NK-92 treated with Interleukin-12 subunit alpha and Interleukin-12 subunit beta, amount 100 ng/mL, for 24 hours (cell line): ENCODE data around the gene HOXC6.

Experiments used
- DNase-seq: peaks from one replicate; lab custom pipeline; 2025; lab: John Stamatoyannopoulos, UW

The HOXC6 gene

DNA sequence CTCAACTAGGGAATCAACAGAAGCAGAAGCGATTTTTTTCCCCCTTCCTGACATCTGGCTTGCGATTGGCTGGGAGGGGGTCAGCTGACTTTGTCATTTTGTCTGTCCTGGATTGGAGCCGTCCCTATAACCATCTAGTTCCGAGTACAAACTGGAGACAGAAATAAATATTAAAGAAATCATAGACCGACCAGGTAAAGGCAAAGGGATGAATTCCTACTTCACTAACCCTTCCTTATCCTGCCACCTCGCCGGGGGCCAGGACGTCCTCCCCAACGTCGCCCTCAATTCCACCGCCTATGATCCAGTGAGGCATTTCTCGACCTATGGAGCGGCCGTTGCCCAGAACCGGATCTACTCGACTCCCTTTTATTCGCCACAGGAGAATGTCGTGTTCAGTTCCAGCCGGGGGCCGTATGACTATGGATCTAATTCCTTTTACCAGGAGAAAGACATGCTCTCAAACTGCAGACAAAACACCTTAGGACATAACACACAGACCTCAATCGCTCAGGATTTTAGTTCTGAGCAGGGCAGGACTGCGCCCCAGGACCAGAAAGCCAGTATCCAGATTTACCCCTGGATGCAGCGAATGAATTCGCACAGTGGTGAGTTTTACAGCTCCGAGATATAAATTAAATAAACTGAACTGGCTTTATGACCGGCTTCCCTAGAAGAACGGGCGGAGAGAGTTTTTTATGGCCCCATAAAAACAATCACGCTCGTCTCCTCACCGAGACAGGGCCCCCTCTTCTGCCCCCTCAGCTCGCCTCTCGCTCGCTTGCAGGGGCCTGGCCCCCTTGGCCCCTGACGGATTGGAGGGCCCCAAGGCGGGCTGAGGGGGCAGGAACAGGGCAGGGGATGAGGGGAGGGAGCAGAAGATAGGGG, at the start of gene HOXC6:
TSS of gene HOXC6 (plus strand) at position 127 of the 888 bp plus-strand sequence. CDS start at position 209, 82 bp downstream.
- no peak for DNase-seq

DNA sequence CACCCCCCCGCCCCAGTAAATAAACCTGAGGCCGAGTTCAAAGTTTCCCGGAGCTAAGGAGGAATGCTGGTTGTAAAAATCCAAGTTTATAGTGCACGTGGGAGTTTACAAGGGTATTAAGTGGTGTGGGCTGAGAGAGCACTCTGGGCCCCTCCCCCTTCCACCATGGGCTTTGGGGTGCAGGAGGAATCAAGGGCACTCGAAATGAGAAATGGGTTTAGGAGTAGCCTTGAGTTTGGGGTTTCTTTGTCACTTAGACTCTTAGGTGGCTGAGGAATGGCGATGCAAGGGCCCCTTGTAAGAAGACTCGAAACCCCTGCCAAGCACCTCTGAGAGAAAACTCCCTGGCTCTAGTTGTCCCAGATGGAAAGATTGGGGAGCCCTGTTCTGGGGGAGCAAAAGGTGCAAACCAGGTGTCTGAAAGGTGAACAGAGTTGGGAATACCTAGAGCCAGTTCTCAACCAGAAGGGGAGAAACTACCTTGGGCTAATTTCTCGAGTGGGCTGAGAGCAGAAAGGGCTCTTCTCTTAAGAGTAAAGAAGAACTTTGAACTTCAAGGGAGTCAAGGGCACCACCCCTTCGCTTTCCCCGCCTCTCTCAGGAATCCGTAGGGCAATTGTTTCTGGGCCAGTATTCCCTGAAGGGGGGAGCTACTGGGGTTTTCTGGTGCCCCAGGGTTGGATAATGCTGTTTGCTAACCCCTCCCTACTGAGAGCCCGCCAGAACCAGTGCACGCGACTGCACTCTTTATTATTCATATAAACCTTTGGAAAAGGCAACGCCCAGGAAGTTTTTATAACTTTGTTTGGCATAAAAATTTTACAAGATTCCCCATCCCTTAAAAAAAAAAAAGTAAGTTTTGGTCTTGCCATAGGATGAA, 49.5 kb upstream of the HOXC6 start:
- DNase-seq = no peak

DNA sequence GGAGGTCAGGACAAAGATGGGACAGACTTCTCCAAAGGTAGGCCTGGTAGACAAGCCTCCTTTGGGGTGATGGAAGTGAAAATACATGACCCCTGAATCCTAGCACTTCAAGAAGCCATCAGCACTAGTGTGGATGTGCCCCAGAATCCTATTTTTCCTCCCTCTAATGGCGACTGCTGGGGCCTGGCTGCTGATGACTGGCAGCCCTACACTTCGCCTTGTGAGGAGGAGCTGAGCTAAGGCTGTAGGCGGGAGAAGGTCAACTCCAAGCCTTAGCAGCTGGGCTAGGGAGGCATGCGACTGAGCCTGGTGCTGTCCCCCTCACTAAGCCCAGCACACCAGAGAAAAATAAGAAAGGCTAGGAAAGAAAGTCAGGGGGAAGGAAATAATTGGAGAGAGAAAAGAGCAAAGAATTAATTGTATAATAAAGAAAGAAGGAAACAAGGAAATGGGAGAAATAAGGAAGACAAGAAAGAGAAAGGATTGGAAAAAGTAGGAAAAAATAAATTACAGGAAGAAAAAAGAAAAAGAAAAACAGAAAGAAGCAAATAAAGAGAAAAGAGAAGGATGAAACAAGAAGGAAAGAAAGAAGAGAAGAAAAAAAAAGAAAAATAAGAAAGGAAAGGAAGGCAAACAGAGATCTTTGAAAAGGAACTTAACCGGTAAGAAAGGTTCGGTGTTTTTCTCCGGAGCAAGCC, 48.0 kb upstream of the HOXC6 start:
- no peak for DNase-seq

DNA sequence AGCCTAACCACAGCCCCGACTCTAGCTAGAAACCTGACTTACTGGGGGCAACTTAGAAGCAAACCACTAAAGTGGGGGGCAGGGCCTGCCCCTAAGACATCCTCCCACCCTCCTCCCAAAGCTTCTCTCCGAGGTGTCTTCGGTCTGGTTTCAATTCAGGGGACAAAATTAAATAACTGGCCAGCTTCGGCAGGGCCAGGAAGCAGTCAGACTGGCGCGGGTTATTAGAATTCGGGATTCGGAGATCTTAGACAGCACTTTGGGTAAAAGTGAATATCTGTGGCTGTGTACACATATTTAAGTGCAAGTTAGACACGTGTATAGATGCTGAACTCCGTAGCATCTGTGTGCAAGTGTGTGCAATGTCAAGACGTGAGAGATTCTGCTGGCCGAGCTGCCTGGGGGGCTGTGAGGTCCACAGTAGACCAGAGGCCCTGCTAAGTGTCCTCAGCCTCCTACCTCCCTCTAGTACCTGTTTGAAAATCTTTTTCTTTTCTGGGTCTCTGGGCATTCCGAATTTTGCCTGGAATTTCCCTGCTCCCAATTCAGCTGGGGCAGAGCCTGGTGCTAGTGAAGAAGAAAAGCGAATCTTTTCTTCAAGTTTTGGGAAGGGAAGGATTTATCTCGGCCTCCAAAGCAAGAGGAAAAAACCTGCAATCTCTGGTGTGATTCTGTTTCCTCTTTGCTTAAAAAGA, 47.3 kb upstream of the HOXC6 start:
- DNase-seq = no peak

DNA sequence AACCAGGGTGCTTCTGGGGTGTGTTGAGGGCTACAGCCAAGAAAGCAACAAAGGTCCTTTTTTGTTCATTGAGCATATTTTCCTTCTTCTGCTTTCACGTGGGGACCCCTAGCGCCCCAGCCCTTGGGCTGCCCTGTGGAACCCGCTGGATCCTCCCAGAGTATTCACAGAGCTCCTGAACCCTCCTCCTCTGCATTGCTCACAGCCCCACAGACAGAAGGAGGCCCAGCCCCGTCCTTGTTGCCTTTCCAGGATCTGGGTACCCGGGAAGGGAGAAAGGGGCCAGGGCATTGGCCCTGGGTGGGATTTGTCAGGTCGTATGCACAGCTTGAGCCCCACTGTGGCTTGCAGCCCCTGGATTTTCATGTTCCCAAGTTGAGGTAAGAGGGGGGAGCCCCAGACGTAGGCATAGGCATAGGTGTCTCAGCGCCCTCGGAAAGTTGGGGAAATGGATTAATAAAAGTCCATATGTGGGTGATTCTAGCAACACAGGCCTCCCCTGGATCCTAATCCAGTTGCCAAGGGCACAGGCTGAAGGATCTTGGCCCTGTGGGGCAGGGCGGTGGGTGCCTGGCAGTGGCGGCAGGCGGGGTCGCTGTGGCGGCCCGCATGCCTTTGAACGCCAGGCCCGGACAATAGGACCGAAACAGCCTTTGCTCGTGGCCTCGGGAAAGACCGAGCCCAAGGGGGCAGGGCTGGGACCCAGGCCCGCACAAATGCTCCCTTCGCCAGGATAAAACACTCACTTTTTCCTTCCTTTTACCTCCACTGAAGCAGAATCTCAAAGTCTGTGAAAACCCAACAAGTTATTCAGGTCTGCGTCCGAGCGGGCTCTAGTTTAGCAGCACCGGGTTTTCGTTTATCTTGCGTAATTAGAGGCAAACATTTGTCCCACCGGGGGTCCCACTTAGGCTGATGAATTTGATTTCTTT, 46.3 kb upstream of the HOXC6 start:
- DNase-seq = no peak

DNA sequence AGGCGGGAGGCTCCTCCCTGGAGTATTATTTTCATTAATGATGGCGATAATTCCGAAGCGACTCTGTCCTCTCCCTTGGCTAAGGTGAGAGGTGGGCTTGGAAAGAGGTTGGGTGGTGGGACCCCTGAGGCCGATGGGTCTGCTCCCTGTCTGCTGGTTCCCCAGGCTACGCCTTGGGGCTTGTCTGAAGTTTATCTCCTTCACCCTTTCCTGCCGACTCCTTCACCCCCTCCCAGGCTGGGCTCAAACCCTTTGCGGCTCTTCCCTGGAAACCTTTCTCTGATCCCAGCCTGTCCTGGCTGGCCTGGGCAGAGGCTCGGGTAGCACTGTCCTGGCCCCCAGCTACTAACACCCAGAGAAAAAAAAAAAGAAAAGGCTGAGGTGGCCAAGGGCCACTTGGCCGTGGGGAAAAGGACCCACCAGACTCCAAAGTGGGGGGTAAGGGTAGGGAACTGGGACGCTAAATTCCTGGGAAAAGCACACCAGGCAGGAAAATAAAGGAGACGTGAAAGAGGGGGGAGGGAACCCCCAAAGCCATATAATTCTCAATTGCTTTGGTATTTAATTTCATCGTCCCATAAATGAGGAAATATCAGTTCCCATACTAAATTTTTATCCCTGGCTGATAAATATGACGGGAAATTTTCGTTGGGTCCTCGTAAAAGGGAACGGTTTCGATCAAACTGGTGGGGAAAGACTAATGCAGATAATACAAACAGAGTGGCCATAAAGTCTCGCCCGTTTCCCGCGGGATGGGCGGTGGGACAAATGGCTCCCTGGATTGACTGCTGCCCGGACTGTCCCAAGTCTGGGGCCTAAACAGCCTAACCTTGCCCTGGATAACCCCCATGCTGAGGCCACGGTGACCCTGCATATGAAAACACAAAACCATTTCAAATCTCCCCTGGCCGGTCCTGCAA, 45.3 kb upstream of the HOXC6 start:
- DNase-seq = no peak

DNA sequence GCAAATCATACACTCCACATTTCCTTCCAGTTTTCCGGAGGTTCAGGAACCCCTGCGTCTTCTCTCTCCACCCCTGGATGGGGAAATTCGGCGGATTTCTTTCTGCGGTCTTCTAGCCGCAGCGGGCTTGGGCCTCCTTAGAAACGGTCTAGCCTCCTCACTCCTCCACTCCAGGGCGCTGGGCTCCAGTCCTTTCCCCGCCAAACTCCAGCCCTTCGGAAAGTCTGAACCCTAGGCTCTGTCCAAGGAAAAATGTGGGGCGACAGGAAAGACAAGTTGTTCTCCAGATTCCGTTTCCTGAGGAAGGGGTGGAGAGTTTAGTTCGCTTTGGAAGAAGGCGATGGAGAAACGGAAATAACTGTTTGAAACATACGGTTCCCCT, 44.7 kb upstream of the HOXC6 start:
- no peak for DNase-seq

DNA sequence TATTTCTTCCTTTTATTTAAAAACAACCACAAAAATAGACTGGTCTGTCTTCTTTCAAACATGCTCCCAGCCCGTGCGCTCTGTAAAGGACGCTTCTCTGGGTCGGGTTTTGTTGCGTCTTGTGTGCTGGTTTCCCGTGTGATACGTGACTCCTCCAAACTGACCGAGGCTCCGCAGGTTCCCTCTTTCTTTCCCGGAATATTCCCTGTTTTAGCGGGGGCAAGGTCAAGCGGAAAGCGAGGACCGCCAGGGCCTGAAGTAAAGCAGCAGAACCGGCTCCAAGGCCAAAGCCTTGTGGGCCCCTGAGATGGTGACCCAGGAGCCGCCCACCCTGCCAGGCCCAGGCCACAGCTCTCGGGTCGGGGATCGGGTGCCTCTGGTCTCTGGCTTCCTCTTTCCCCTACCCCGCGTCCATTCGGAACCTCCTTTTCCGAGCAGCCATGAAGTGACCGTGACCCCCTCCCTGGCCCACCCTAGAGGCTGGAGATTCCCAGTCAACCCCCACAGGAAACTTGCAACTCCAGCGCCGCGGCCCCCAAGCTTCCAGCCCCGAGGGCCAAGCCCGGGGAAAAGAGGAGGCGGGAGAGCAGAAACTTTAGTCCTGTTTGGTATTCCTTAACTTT, 44.2 kb upstream of the HOXC6 start:
- no peak for DNase-seq

DNA sequence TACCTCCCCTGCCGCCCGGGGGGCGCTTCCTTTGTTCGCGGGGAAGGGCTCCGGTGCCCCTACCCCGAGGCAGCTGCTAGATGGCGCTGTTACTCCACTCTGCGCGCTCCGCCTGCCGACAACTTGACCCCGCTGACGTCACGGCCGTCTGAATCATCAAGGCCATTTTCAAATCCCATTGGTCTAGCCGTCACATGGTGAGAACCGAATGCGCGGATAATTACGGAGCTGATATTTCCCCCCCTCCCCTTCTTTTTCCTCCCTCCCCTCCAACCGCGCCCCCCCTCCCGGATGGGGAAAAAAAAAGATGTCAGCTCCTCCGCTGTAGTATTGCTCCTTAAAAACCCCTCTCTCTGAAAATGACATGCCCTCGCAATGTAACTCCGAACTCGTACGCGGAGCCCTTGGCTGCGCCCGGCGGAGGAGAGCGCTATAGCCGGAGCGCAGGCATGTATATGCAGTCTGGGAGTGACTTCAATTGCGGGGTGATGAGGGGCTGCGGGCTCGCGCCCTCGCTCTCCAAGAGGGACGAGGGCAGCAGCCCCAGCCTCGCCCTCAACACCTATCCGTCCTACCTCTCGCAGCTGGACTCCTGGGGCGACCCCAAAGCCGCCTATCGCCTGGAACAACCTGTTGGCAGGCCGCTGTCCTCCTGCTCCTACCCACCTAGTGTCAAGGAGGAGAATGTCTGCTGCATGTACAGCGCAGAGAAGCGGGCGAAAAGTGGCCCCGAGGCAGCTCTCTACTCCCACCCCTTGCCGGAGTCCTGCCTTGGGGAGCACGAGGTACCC, 43.1 kb upstream of the HOXC6 start, which contains the start of gene HOXC10:
TSS of gene HOXC10 (plus strand) at position 246 of the 791 bp plus-strand sequence. CDS start at position 360, 114 bp downstream.
- no peak for DNase-seq

DNA sequence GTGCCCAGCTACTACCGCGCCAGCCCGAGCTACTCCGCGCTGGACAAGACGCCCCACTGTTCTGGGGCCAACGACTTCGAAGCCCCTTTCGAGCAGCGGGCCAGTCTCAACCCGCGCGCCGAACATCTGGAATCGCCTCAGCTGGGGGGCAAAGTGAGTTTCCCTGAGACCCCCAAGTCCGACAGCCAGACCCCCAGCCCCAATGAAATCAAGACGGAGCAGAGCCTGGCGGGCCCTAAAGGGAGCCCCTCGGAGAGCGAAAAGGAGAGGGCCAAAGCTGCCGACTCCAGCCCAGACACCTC, 42.6 kb upstream of the HOXC6 start:
- no peak for DNase-seq

DNA sequence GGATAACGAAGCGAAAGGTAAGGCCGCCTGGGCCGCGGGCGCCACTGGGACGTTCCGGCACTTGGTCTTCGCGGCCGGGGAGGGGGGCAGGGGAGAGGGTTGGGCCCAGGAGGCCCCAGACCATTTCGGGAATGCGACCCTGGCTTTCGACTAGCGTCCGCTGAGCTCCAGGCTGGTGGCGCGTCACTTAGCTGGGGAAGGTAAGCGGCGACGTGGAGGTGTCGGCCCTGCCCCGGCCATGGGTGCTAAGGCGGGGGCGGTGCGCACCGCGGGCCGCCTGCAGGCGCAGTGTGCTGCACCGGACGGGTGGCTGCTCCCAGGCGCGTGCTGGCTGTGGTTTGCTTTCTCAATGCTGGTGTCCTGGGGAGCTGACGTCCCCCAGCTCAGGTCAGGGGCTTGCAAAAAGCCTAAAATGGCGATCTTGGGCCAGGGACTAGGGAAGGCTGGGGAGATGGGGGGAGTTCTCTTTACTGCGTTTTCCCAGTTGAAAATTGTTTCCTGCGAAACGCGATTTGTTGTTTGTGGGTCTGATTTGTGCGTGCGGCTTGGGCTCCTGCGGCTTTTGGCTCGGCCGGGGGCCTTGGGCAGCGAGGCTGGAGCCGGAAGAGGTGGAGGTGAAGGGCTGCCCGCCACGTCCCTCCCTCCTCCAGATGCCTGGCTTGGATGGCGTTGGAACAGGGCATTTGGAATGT, 42.1 kb upstream of the HOXC6 start:
- no peak for DNase-seq

DNA sequence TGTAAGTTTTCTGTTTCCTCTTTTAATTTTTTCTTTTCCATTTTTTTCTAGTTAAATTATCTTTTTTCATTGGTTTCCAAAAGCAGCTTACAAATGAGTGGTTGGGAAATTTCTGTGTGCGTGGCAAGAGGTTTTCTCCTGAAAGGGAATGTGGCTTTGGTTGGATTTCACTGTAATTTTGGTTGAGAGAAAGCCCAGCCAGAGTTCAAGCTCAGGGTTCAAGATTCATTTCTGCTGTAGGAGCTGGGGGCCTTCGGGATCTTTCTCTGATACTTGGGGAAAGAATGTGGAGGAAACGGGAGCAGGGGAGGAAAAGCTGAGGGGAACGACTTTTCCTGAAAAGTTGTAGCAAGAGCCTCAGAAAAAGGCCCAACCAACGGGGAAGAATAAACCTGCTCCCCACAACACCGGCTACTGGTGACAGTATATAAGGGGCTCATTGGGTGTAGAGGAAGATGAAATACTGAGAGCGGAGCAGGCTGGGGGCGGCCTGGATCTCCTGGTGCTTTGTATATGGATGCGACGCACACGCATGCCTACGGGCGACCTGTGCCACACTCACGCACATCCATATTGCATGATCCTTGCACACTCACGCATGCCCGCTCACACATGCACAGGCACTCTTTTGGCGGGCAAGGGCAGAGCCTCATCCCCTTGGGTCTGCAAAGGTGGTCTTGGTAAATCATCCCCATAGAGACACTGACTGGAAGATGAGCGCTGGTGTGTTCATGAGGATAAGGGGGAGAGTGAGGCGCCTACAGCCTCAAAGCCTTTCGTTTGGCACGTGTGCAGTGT, 41.4 kb upstream of the HOXC6 start:
- DNase-seq = no peak

DNA sequence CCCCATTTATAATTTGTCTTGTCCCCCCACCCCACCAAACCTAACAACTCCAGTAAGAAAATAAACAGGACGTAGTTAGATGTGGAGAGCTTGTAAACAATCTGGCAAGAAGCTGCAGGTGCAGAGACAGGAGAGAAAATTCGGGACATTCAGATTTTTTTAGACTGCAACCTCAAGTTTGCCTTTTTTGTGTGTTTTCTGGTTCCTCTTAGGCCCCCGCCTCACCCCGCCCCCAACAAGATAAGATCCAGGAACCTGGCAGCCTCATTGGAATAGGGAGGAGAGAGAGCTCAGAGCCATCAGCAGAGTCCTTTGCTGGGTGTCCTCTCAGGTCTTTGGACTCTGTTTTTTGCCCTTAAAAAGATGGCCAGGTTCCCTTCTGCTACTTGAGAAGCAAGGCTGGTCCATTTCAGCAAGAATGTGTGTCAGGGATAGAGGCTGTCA, 40.4 kb upstream of the HOXC6 start:
- DNase-seq = no peak

DNA sequence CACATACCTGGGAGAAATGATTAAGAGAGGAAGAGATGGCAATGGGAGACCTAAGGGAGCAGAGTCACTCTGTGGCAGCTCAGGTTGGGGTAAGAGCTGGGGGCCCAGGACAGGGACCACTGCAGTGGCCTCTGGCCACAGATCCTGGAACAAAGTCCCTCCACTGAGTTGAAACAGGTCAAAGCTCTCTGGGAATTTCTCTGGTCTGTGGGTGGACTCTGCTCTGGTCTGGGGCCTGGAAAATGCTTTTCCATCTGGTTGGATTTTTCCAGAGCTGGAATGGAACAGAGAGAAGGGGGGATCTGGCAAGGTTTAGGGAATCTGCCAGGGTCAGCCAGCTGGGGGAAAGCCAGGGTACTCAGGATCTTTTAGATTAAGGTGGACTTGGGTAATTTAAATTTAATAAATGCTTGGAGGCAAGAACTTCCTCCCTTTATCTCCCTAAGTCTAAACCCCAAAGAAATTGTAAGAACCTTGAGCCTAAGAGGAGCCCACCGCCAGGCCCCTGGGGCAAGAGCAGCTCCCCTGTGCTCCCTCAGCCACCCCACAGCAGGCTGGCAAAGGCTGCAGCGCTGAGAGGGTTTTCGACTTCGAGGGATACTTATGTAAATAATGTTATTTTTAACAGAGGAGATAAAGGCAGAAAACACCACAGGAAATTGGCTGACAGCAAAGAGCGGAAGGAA, 39.6 kb upstream of the HOXC6 start:
- no peak for DNase-seq

DNA sequence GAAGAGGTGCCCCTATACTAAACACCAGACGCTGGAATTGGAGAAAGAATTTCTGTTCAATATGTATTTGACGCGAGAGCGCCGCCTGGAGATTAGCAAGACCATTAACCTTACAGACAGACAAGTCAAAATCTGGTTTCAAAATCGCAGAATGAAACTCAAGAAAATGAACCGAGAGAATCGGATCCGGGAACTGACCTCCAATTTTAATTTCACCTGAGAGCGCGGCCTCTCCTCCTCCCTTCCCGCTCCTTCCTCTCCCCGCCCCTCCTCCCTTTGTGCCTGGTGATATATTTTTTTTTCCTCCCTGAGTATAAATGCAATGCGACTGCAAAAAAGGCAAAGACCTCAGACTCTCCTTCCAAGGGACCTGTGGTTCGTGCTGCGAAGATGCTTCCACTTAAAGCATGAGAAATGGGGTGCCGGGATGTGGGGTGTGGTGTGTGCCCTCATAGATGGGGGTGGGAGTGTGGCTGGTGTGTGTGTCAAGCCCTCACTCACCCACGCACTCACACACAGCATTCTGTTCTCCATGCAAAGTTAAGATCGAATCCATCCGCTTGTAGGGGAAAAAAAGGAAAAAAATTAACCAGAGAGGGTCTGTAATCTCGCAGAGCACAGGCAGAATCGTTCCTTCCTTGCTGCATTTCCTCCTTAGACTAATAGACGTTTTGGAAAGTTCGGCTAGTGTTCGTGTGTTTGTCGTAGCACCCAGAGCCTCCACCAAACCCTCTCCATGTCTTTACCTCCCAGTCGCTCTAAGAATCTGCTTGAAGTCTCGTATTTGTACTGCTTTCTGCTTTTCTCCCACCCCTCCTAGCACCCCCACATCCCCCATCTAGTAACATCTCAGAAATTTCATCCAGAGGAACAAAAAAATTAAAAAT, 38.8 kb upstream of the HOXC6 start:
- DNase-seq = no peak
